ENCODE results near the gene THSD7B. TPM values are rescaled to one million over a fixed set of nuclear protein-coding genes. Genes with fewer than 3 reads are reported as not detected.

The THSD7B gene
- total and polyA plus RNA-seq, 2 of the 8 experiments (the other 6 are each of a cell fraction or from before 2014, with no cell fraction given), result 0.60 to 2.9 TPM

DNA sequence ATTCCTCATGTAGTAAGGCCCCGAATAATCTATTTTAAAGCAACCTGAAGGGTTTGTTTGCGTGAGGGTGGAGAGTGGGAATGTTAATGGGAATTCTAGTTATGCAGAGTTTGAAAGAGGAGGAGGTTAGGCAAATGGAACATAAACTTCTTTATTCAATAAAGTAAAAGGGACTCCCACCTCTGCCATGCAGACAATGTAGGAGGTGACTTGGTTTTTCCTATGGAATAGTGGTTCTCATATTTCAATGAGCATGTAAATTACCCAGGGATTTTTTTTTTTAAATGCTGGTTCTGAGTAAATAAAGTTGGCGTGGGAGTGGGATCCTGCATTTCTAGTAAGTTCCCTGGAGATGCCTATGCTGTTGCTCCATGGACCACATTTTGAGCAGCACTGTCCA, 367.9 kb downstream of the THSD7B start:
- no peak for FAIRE-seq
- H3K27ac ChIP-seq (ENCODE audit: low read depth, low read length), result no peak overlapping the region

More for the DNA sequence above, 367.9 kb downstream of the THSD7B start:
- H3K56ac ChIP-seq (replicated peaks; ENCODE audit: insufficient read length, low read depth, low read length), result no peak overlapping the region
- H3K4ac ChIP-seq (replicated peaks; ENCODE audit: insufficient read length, low read depth, low read length), result no peak overlapping the region
- no peak overlapping the region for H3K18ac ChIP-seq (ENCODE audit: extremely low read depth, low read length)
- H2BK20ac ChIP-seq (ENCODE audit: low read length), result no peak overlapping the region
- no peak overlapping the region for H3K14ac ChIP-seq (ENCODE audit: insufficient read length)
- H3K79me1 ChIP-seq (ENCODE audit: low read depth, low read length), result no peaks in the 10 kb centered on the region
- H4K5ac ChIP-seq (ENCODE audit: insufficient read length, low read depth, low read length), result no peak overlapping the region
- H3K9ac ChIP-seq (replicated peaks in 1 of 4; ENCODE audit: extremely low read depth in 1 of 4, low read depth in 3 of 4, low read length in 3 of 4), result no peak overlapping the region
- no peaks in the 10 kb centered on the region for H3K79me2 ChIP-seq (ENCODE audit: control insufficient read depth in 1 of 2, insufficient read depth in 2 of 2, low read length in 2 of 2)
- H3K23me2 ChIP-seq (ENCODE audit: low read depth, low read length), result no peaks in the 10 kb centered on the region
- DNase-seq (ENCODE audit: low read depth in 1 of 2, low spot score in 2 of 2), result no peak
- H2AFZ ChIP-seq (ENCODE audit: low read length), result no peak overlapping the region
- H3K4me2 ChIP-seq (ENCODE audit: insufficient read depth in 1 of 2, low read depth in 2 of 2, low read length in 2 of 2), result no peak overlapping the region
- H4K20me1 ChIP-seq (replicated peaks in 1 of 2; ENCODE audit: control insufficient read depth in 1 of 2, insufficient read depth in 2 of 2, low read length in 2 of 2), result no peaks in the 10 kb centered on the region
- no peaks in the 10 kb centered on the region for H3K27me3 ChIP-seq (replicated peaks in 1 of 4; ENCODE audit: control insufficient read depth in 3 of 4, extremely low read depth in 1 of 4, insufficient read depth in 3 of 4, low read length in 3 of 4)
- H3K4me3 ChIP-seq (ENCODE audit: extremely low read depth in 1 of 4, insufficient read depth in 2 of 4, low read depth in 3 of 4, low read length in 4 of 4), result no peak overlapping the region
- no peak overlapping the region for H3K23ac ChIP-seq (ENCODE audit: insufficient read length)
- H2BK5ac ChIP-seq (ENCODE audit: low read depth, low read length), result no peak overlapping the region
- no peak overlapping the region for H2AK5ac ChIP-seq (ENCODE audit: low read depth, low read length)
- no peak overlapping the region for H2BK15ac ChIP-seq (ENCODE audit: low read length)
- CTCF ChIA-PET (ENCODE audit: partially characterized antibody), result no interaction called here
- H4K8ac ChIP-seq (ENCODE audit: extremely low read depth, insufficient read depth, low read length), result no peak overlapping the region
- no peak overlapping the region for H4K91ac ChIP-seq (replicated peaks; ENCODE audit: insufficient read length, low read length)
- H3K9me3 ChIP-seq (ENCODE audit: insufficient read depth in 2 of 2, low read depth in 1 of 2, low read length in 1 of 2), result no peaks in the 10 kb centered on the region
- WGBS, 2 experiments (ENCODE audit: extremely low coverage in 1 of 2, insufficient coverage in 1 of 2, insufficient read length in 1 of 2, insufficient replicate concordance in 2 of 2, low coverage in 1 of 2, low lambda C conversion rate in 2 of 2, missing lambda C conversion rate in 1 of 2), result 72% methylated on average over 3 of the region's 3 CpGs; no CpG with 5 or more reads in 1 of the 2 experiments
- no peaks in the 10 kb centered on the region for H3K36me3 ChIP-seq (ENCODE audit: control insufficient read depth in 2 of 4, insufficient read depth in 4 of 4, low read length in 3 of 4)
- no peak overlapping the region for H2BK12ac ChIP-seq (ENCODE audit: low read depth, low read length)
- peaks cover 0 to 3% (median 0%) of the 10 kb centered on the region in 4 experiments; a peak in 1 of 7 replicates for H3K4me1 ChIP-seq (replicated peaks in 1 of 4; ENCODE audit: control insufficient read depth in 3 of 4, insufficient read depth in 4 of 4, low read length in 3 of 4)
- TF ChIP-seq, protein P1, sequence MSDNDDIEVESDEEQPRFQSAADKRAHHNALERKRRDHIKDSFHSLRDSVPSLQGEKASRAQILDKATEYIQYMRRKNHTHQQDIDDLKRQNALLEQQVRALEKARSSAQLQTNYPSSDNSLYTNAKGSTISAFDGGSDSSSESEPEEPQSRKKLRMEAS (IDR thresholded peaks at IDR 0.05), result no peak
- TF ChIP-seq BRCA1 (IDR thresholded peaks at IDR 0.05; ENCODE audit: low read depth, low read length) (no peak), HDAC2 (IDR thresholded peaks at IDR 0.05; ENCODE audit: borderline replicate concordance in 1 of 2, low read depth in 2 of 2, low read length in 2 of 2) (no peak), GTF2F1 (IDR thresholded peaks at IDR 0.05; ENCODE audit: borderline replicate concordance, low read depth, low read length) (no peak)
- H2BK120ac ChIP-seq (replicated peaks; ENCODE audit: low read depth, low read length), result no peak overlapping the region
- POLR2A ChIA-PET (ENCODE audit: partially characterized antibody), result no interaction called here
